ENCODE measurements around the gene KLF13.

- no peak for TF ChIP-seq CTCF (IDR thresholded peaks at IDR 0.05; ENCODE audit: low read depth, low read length)
- no peak for TF ChIP-seq EZH2phosphoT487 (IDR thresholded peaks at IDR 0.05; ENCODE audit: low read depth)
Observed at GRCh38 chr15:31408724-31409123, 82.1 kb downstream of the KLF13 start.
